Measurements from ENCODE around the gene BEND6.

DNA sequence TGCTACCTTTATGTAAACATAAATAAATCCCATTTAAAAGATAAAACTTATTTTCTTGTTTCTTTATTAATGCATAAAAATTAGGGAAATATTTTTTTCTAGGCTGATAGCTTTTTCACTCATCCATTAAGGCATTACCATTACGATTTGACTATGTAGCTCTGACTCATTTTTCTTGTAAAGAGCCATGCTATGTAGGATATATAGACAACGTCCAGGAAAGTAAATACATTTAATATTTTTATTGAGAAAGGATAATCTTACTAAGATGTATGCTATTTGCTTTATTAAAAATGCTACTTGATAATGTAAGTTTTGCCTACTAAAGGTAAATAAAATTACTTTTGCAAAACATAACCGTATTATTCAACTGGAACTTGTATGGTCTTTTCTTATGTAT is 72.4 kb downstream of the BEND6 start:
- TF ChIP-seq FOXM1 (IDR thresholded peaks at IDR 0.05; ENCODE audit: borderline replicate concordance) (no peak), SP1 (IDR thresholded peaks at IDR 0.05) (no peak), ELF4 (IDR thresholded peaks at IDR 0.05) (no peak), BHLHE40 (IDR thresholded peaks at IDR 0.05; ENCODE audit: borderline replicate concordance) (no peak), FOXA1 (IDR thresholded peaks at IDR 0.05) (no peak), LEF1 (IDR thresholded peaks at IDR 0.05; ENCODE audit: borderline replicate concordance) (no peak), L3MBTL2 (conservative IDR thresholded peaks at IDR 0.05) (no peak), NFRKB (IDR thresholded peaks at IDR 0.05) (no peak), ARNT (IDR thresholded peaks at IDR 0.05) (no peak), ZNF384 (IDR thresholded peaks at IDR 0.05) (no peak), SUZ12 (IDR thresholded peaks at IDR 0.05) (no peak), FOXK2 (IDR thresholded peaks at IDR 0.05) (no peak), TARDBP (IDR thresholded peaks at IDR 0.05) (no peak)
- TF ChIP-seq, protein P1, sequence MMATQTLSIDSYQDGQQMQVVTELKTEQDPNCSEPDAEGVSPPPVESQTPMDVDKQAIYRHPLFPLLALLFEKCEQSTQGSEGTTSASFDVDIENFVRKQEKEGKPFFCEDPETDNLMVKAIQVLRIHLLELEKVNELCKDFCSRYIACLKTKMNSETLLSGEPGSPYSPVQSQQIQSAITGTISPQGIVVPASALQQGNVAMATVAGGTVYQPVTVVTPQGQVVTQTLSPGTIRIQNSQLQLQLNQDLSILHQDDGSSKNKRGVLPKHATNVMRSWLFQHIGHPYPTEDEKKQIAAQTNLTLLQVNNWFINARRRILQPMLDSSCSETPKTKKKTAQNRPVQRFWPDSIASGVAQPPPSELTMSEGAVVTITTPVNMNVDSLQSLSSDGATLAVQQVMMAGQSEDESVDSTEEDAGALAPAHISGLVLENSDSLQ (IDR thresholded peaks at IDR 0.05), result no peak
